ENCODE results near the gene CNR1.

DNA sequence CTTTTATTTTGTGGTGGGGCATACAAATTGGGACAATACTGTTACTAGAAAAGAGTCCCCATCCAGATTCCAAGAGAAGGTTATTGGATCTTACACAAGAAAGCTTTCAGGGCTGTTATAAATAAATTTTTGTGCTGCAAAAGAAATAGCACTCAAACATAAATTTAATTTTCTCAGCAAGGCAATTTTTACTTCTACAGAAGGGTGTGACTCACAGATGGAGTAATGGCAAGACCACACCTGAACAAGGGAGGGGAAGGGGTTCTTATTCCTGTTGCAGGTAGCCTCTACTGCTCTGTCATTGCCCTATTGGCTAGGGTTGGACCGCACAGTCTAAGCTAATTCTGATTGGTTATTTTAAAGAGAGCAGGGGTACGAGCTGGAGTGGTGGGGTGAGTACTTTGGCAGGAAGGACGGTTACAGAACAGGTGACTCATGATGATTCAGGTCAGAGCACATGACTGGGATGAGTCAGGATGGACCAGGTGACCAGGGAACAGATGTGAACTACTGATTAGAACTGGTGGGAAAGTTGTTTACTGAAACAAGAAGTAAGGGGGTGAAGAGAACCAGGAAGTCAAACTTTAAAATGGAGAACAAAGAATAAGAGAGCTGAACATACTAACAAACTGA is 41.1 kb downstream of the CNR1 start:
- no peak for TF ChIP-seq EZH2 (IDR thresholded peaks at IDR 0.05; ENCODE audit: borderline replicate concordance, low read length)
- TF ChIP-seq, protein P1, sequence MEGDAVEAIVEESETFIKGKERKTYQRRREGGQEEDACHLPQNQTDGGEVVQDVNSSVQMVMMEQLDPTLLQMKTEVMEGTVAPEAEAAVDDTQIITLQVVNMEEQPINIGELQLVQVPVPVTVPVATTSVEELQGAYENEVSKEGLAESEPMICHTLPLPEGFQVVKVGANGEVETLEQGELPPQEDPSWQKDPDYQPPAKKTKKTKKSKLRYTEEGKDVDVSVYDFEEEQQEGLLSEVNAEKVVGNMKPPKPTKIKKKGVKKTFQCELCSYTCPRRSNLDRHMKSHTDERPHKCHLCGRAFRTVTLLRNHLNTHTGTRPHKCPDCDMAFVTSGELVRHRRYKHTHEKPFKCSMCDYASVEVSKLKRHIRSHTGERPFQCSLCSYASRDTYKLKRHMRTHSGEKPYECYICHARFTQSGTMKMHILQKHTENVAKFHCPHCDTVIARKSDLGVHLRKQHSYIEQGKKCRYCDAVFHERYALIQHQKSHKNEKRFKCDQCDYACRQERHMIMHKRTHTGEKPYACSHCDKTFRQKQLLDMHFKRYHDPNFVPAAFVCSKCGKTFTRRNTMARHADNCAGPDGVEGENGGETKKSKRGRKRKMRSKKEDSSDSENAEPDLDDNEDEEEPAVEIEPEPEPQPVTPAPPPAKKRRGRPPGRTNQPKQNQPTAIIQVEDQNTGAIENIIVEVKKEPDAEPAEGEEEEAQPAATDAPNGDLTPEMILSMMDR (IDR thresholded peaks at IDR 0.05; ENCODE audit: low read length): no peak

Data from OCI-LY1 (cell line).